H1 (cell line): Measurements from ENCODE around the gene PC.

Source experiments
- CHD1 ChIP-seq: IDR thresholded peaks from 2 replicates; pipeline ENCODE4 v1.6.1; 2012; ENCODE audit warnings: low read depth, low read length, improper control_type of control experiment
- FOSL1 ChIP-seq: IDR thresholded peaks from 2 replicates; pipeline ENCODE4 v1.6.1; 2011; ENCODE audit warnings: mild to moderate bottlenecking, low read depth, low read length, moderate library complexity; ENCODE audit not compliant: insufficient read depth
- POLR2A ChIP-seq, 2 experiments: IDR thresholded peaks; 1 replicate in 1 of 2; 2 replicates in 1 of 2; pipeline ENCODE4 v1.6.1; 2011; ENCODE audit warnings: low read depth in 2 of 2, low read length in 2 of 2, mild to moderate bottlenecking in 2 of 2; ENCODE audit errors: control extremely low read depth in 1 of 2

DNA sequence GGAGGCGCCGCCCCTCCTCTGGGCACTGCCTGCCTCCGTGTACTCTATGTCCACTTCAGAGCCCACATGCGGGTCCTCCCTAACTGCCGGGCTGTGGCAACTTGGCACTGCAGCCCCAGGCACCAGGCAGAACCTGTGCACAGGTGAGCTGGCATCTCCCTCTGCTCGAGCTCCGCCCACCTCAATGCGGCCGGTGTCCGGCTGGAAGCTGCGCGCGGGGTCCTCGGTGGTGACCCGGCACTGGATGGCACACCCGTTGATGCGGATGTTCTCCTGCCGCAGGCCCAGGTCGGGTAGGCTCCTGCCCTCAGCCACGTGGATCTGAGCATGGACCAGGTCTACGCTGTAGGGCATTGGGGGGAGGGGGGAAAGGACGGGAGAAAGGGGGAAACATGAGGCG is 92.2 kb downstream of the PC start:
- no peak for TF ChIP-seq CHD1
- TF ChIP-seq FOSL1, result no peak
- no peak for TF ChIP-seq POLR2A (IDR thresholded peaks at IDR 0.05; ENCODE audit: control extremely low read depth in 1 of 2, low read depth in 2 of 2, low read length in 2 of 2)
